Measurements from ENCODE around the gene GPR146.
"Not testable (repeated sequence)": the region's sequence is repeated elsewhere in the genome, so short reads cannot be mapped to it uniquely, and the experiment has no call there.

The GPR146 gene

GRCh38 chr7:1058311-1058710, 14.0 kb downstream of the GPR146 start:
- DNase-seq (ENCODE audit: low spot score): no peak

GRCh38 chr7:1058821-1059199, 14.5 kb downstream of the GPR146 start:
- peak; percentile 52 for DNase-seq (ENCODE audit: low spot score)

- DNase-seq (ENCODE audit: low spot score): no peak
Observed at GRCh38 chr7:1059200-1060091, 15.1 kb downstream of the GPR146 start.

GRCh38 chr7:1060315-1061072, 16.1 kb downstream of the GPR146 start:
- DNase-seq (ENCODE audit: low spot score): no peak

- DNase-seq (ENCODE audit: low spot score): no peak
Observed at GRCh38 chr7:1061180-1061579, 16.8 kb downstream of the GPR146 start.

GRCh38 chr7:1062296-1063294, 18.2 kb downstream of the GPR146 start:
- DNase-seq (ENCODE audit: low spot score): no peak

- DNase-seq (ENCODE audit: low spot score): no peak
Observed at GRCh38 chr7:1063361-1063760, 19.0 kb downstream of the GPR146 start.

GRCh38 chr7:1064581-1064980, 20.2 kb downstream of the GPR146 start:
- DNase-seq (ENCODE audit: low spot score): no peak

GRCh38 chr7:1065263-1065584, 20.9 kb downstream of the GPR146 start:
- DNase-seq (ENCODE audit: low spot score): no peak

GRCh38 chr7:1065585-1066241, 21.4 kb downstream of the GPR146 start:
- DNase-seq (ENCODE audit: low spot score): peak; percentile 62

GRCh38 chr7:1066242-1066588, 21.9 kb downstream of the GPR146 start:
- no peak for DNase-seq (ENCODE audit: low spot score)

GRCh38 chr7:1068013-1068412, 23.7 kb downstream of the GPR146 start:
- DNase-seq (ENCODE audit: low spot score): no peak

- no peak for DNase-seq (ENCODE audit: low spot score)
Observed at GRCh38 chr7:1068619-1069018, 24.3 kb downstream of the GPR146 start.

GRCh38 chr7:1070544-1071011, 26.2 kb downstream of the GPR146 start:
- DNase-seq (ENCODE audit: low spot score): no peak

GRCh38 chr7:1071731-1072254, 27.4 kb downstream of the GPR146 start:
- no peak for DNase-seq (ENCODE audit: low spot score)

- no peak for DNase-seq (ENCODE audit: low spot score)
Observed at GRCh38 chr7:1073142-1073977, 29.0 kb downstream of the GPR146 start.

GRCh38 chr7:1074018-1074417, 29.7 kb downstream of the GPR146 start:
- not testable (repeated sequence) for DNase-seq (ENCODE audit: low spot score)

- no peak for DNase-seq (ENCODE audit: low spot score)
Observed at GRCh38 chr7:1074593-1075431, 30.5 kb downstream of the GPR146 start.
